GM12878 (cell line): ENCODE results near the gene SBF2. TPM values are rescaled to one million over a fixed set of nuclear protein-coding genes. Genes with fewer than 3 reads are reported as not detected.

Source experiments
- ASH2L ChIP-seq: fragments of 300-600, 200-600 bp; sonication (generic); IDR thresholded peaks from 2 replicates; pipeline ENCODE4 v1.6.1; 2017; ENCODE audit warnings: low read depth, mild to moderate bottlenecking, borderline replicate concordance
- ATF3 ChIP-seq: IDR thresholded peaks from 2 replicates; pipeline ENCODE4 v1.6.1; 2011; ENCODE audit warnings: low read depth, mild to moderate bottlenecking, low read length, moderate library complexity, borderline replicate concordance; ENCODE audit errors: extremely low read depth
- ATF7 ChIP-seq: fragments of 450-650 bp; IDR thresholded peaks from 2 replicates; pipeline ENCODE4 v1.6.1; 2016; ENCODE audit warnings: low read depth, mild to moderate bottlenecking
- CREM ChIP-seq: IDR thresholded peaks from 2 replicates; pipeline ENCODE4 v1.6.1; 2014; ENCODE audit warnings: antibody characterized with exemption, low read depth
- ESRRA ChIP-seq: IDR thresholded peaks from 2 replicates; pipeline ENCODE4 v1.6.1; 2012; ENCODE audit warnings: mild to moderate bottlenecking, low read length, improper control_type of control experiment
- ETV6 ChIP-seq, 2 experiments: fragments of 450-650 bp in 1 of 2; IDR thresholded peaks in 1 of 2; conservative IDR thresholded peaks in 1 of 2; 2 replicates each; pipeline ENCODE4 v1.6.1; 2014; ENCODE audit warnings: antibody characterized with exemption in 1 of 2, borderline replicate concordance in 1 of 2, low read depth in 1 of 2, mild to moderate bottlenecking in 1 of 2, moderate library complexity in 1 of 2
- KDM1A ChIP-seq: fragments of 200-600 bp; sonication (generic); IDR thresholded peaks from 2 replicates; pipeline ENCODE4 v1.6.1; 2016; ENCODE audit warnings: borderline replicate concordance
- MYB ChIP-seq: fragments of 150-350 bp; IDR thresholded peaks from 2 replicates; pipeline ENCODE4 v1.6.1; 2014; ENCODE audit warnings: mild to moderate bottlenecking, low read depth, low read length, borderline replicate concordance
- NFIC ChIP-seq: IDR thresholded peaks from 2 replicates; pipeline ENCODE4 v1.6.1; 2012; ENCODE audit warnings: low read depth, mild to moderate bottlenecking, inconsistent platforms, low read length, moderate library complexity
- PRDM15 ChIP-seq: fragments of 450-650 bp; formaldehyde crosslinking; IDR thresholded peaks from 2 replicates; pipeline ENCODE4 v1.4.0; 2020; ENCODE audit warnings: mild to moderate bottlenecking, moderate library complexity
- RELA ChIP-seq: fragments of 450-650 bp; IDR thresholded peaks from 2 replicates; pipeline ENCODE4 v1.8.0; 2014; ENCODE audit warnings: borderline replicate concordance; ENCODE audit not compliant: partially characterized antibody
- SIN3A ChIP-seq: IDR thresholded peaks from 2 replicates; pipeline ENCODE4 v1.6.1; 2012; ENCODE audit warnings: low read depth, low read length, improper control_type of control experiment
- SP1 ChIP-seq: IDR thresholded peaks from one replicate; pipeline ENCODE4 v1.6.1; 2011; ENCODE audit warnings: low read depth, low read length
- TAF1 ChIP-seq: IDR thresholded peaks from 2 replicates; pipeline ENCODE4 v1.6.1; 2011; ENCODE audit warnings: mild to moderate bottlenecking, low read depth, low read length, borderline replicate concordance
- polyA plus RNA-seq, 11 experiments: library from polyadenylated mRNA; depleted of rRNA in 4 of 11; unstranded in 6 of 11; stranded (reverse) in 5 of 11; fragments of >200 nt; fragmentation: Nextera tagmentation in 4 of 11; fragmentation: Illumina TruSeq in 1 of 11; extraction: Ambion mirVana in 4 of 11; extraction: Trizol in 1 of 11; gene quantifications; 1 replicate in 1 of 11; 2 replicates in 10 of 11; pipeline versions ENCODE4 v1.2.1 to v1.2.3, GENCODE V29; 2011 to 2016; ENCODE audit warnings: inconsistent platforms in 2 of 11, missing spikeins in 2 of 11, low read depth in 1 of 11
- total RNA-seq, 4 experiments: library from RNA; depleted of rRNA in 3 of 4; stranded (reverse); fragments of >200 nt in 3 of 4; fragmentation: Illumina TruSeq in 1 of 4; extraction: Trizol in 1 of 4; gene quantifications; 2 replicates each; pipeline versions ENCODE4 v1.2.1 to v1.2.3, GENCODE V29; 2013 to 2021
- TF ChIP-seq, protein P1 (sequence below): IDR thresholded peaks from 2 replicates; pipeline ENCODE4 v1.6.1; 2012; ENCODE audit warnings: improper control_type of control experiment, low read depth, low read length; ENCODE audit not compliant: insufficient replicate concordance
- TF ChIP-seq, protein P2 (sequence below): fragments of 450-650 bp; IDR thresholded peaks from 2 replicates; pipeline ENCODE4 v1.6.1; 2017; ENCODE audit warnings: antibody characterized with exemption, mild to moderate bottlenecking, moderate library complexity

SBF2 gene
- total and polyA plus RNA-seq, 10 of the 15 experiments (the other 5 are each of a cell fraction or from before 2014, with no cell fraction given) = 0.24 to 2.3 (median 1.1) TPM

- TF ChIP-seq, protein P1, sequence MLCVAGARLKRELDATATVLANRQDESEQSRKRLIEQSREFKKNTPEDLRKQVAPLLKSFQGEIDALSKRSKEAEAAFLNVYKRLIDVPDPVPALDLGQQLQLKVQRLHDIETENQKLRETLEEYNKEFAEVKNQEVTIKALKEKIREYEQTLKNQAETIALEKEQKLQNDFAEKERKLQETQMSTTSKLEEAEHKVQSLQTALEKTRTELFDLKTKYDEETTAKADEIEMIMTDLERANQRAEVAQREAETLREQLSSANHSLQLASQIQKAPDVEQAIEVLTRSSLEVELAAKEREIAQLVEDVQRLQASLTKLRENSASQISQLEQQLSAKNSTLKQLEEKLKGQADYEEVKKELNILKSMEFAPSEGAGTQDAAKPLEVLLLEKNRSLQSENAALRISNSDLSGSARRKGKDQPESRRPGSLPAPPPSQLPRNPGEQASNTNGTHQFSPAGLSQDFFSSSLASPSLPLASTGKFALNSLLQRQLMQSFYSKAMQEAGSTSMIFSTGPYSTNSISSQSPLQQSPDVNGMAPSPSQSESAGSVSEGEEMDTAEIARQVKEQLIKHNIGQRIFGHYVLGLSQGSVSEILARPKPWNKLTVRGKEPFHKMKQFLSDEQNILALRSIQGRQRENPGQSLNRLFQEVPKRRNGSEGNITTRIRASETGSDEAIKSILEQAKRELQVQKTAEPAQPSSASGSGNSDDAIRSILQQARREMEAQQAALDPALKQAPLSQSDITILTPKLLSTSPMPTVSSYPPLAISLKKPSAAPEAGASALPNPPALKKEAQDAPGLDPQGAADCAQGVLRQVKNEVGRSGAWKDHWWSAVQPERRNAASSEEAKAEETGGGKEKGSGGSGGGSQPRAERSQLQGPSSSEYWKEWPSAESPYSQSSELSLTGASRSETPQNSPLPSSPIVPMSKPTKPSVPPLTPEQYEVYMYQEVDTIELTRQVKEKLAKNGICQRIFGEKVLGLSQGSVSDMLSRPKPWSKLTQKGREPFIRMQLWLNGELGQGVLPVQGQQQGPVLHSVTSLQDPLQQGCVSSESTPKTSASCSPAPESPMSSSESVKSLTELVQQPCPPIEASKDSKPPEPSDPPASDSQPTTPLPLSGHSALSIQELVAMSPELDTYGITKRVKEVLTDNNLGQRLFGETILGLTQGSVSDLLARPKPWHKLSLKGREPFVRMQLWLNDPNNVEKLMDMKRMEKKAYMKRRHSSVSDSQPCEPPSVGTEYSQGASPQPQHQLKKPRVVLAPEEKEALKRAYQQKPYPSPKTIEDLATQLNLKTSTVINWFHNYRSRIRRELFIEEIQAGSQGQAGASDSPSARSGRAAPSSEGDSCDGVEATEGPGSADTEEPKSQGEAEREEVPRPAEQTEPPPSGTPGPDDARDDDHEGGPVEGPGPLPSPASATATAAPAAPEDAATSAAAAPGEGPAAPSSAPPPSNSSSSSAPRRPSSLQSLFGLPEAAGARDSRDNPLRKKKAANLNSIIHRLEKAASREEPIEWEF = no peak
- TF ChIP-seq ATF7 = peak; percentile 74
- TF ChIP-seq ATF3 = no peak
- peak in 1 of 2 experiments; percentile 21; a peak in 1 of 4 replicates for TF ChIP-seq ETV6 (conservative IDR thresholded peaks at IDR 0.05 in 1 of 2, IDR thresholded peaks at IDR 0.05 in 1 of 2; ENCODE audit: borderline replicate concordance in 1 of 2, low read depth in 1 of 2)
- no peak for TF ChIP-seq PRDM15
- TF ChIP-seq ESRRA = no peak
- no peak for TF ChIP-seq NFIC
- TF ChIP-seq TAF1 = 0 out of 2 replicates have a peak, but pooled peaks have one; percentile 36
- peak; percentile 37; the same call in 1 of the 2 replicates for TF ChIP-seq CREM
- TF ChIP-seq RELA = peak; percentile 50
- TF ChIP-seq, protein P2, sequence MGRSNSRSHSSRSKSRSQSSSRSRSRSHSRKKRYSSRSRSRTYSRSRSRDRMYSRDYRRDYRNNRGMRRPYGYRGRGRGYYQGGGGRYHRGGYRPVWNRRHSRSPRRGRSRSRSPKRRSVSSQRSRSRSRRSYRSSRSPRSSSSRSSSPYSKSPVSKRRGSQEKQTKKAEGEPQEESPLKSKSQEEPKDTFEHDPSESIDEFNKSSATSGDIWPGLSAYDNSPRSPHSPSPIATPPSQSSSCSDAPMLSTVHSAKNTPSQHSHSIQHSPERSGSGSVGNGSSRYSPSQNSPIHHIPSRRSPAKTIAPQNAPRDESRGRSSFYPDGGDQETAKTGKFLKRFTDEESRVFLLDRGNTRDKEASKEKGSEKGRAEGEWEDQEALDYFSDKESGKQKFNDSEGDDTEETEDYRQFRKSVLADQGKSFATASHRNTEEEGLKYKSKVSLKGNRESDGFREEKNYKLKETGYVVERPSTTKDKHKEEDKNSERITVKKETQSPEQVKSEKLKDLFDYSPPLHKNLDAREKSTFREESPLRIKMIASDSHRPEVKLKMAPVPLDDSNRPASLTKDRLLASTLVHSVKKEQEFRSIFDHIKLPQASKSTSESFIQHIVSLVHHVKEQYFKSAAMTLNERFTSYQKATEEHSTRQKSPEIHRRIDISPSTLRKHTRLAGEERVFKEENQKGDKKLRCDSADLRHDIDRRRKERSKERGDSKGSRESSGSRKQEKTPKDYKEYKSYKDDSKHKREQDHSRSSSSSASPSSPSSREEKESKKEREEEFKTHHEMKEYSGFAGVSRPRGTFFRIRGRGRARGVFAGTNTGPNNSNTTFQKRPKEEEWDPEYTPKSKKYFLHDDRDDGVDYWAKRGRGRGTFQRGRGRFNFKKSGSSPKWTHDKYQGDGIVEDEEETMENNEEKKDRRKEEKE = no peak
- no peak for TF ChIP-seq SIN3A
- TF ChIP-seq ASH2L = no peak
- TF ChIP-seq MYB = no peak
- TF ChIP-seq SP1 = no peak
- TF ChIP-seq KDM1A = no peak
Observed at GRCh38 chr11:10307400-10308200, 13.6 kb upstream of the SBF2 start (continued).
